ENCODE measurements around the gene FBXW8.
A peak's percentile ranks its signal among the peaks of the same experiment; 100 is the strongest.

FBXW8 gene

DNA sequence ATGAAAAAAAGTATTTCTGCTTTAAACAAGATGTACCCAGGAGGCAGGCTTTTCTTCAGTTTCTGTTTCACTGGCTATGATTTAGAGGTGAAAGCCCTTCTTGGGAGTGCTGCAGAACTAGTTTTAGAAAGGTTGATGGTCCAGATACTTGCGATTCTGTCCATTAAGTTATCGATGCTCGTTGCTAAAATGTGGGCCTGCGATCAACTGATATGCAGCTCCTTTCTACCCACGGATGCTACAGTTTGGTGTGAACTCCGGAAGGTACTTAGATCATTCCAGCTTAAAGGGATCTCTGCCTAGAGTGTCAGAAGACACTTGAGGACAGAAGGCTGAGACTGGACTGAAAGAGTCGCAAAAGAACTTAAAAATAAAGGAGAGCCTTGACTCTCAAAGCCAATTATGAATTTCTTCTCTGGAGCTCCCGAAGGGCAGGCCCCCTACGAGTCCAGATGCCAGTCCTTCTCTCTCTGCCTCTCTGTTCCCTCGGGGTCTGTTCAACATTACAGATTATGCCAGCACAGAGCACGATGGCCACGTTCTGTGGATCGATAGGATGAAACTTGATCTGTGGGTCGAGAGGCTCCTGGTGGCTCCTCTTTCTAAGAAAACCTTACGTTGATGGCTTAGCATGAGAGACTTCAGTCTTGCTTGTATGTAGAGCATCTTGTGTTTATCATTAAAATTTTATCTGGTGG is 40.0 kb downstream of the FBXW8 start:
- FAIRE-seq: no peak
- DNase-seq (ENCODE audit: insufficient read length, low spot score): no peak
- no peak for TF ChIP-seq POLR2AphosphoS5 (IDR thresholded peaks at IDR 0.05; ENCODE audit: low read depth, low read length)
- TF ChIP-seq SPI1 (IDR thresholded peaks at IDR 0.05; ENCODE audit: low read depth, low read length): no peak
- TF ChIP-seq PAX5 (IDR thresholded peaks at IDR 0.05; ENCODE audit: insufficient read depth, low read length, severe bottlenecking): no peak
- TF ChIP-seq POLR2A (IDR thresholded peaks at IDR 0.05; ENCODE audit: low read depth, low read length): no peak
- no peak for TF ChIP-seq TAF1 (IDR thresholded peaks at IDR 0.05; ENCODE audit: low read depth, low read length)
- TF ChIP-seq POU2F2 (IDR thresholded peaks at IDR 0.05; ENCODE audit: low read depth, low read length): no peak

DNA sequence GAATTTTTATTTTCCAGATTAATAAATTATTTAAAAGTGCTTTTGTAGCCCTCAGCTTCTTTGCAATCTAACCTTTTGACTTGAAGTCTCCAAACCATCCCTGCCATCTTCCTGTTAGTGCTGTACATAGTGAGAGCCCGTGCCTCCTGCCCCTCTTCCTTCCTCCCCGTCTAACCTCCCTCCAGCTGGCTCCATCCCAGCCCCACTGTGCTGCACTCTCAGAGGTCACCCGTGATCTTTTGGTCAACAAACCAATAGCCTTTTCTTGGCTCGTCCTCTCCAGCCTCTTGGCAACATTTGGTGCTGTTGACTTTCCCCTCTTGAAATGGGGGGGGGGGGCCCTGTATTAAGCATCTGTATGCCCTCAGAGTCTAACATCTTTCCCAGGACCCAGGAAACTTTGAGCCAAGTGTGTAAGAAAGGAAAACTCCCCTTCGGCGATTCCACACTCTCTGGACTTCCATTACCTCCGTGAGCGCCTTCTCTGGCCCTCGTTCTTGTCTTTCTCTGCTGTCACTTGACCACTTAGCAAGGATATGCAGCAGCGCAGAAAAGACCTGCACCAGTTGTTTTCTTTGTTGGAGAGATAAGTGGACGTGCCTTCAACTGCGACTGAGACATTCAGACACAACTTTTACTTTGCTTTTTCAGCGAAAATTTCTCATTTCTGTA is 44.1 kb downstream of the FBXW8 start:
- no peak for TF ChIP-seq SPI1 (IDR thresholded peaks at IDR 0.05; ENCODE audit: low read depth, low read length)
- DNase-seq (ENCODE audit: insufficient read length, low spot score): no peak
- FAIRE-seq: no peak

DNA sequence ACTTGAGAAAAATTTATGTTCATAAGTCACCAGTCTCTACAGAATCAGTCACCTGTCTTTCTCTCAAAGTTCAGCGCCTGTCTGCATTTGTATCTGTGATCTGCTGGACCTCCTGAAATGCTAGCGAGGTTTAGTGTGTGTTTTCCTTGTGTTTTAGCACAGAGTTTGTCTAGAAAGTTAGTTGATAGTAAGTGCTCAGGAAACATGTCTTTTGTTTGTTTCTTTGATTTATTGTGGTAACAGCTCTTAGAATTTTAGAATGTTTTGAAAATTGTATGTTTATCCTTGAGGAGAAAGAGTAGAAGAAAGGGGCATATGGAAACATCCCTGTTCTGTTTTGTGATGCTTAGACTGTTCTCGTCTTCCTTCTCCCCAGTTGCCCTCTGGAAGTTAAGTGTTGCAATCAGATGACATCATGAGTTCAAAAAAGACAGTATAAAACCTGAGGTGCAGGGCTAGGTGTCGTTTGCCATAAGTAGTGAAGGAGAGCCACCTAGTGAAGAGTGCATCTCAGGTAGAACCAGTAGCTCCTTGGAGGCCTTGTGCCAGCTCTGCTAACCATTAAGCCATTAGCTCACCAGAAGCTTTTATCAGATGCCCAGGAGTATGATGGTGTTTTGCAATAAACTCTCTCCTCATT is 44.8 kb downstream of the FBXW8 start:
- FAIRE-seq (no peak), DNase-seq (ENCODE audit: insufficient read length, low spot score) (no peak)
- TF ChIP-seq POLR2AphosphoS5 (IDR thresholded peaks at IDR 0.05; ENCODE audit: low read depth, low read length): no peak
- TF ChIP-seq SPI1 (IDR thresholded peaks at IDR 0.05; ENCODE audit: low read depth, low read length): no peak
- no peak for TF ChIP-seq TAF1 (IDR thresholded peaks at IDR 0.05; ENCODE audit: low read depth, low read length)
- no peak for TF ChIP-seq POU2F2 (IDR thresholded peaks at IDR 0.05; ENCODE audit: low read depth, low read length)
- TF ChIP-seq PAX5 (IDR thresholded peaks at IDR 0.05; ENCODE audit: insufficient read depth, low read length, severe bottlenecking): no peak
- no peak for TF ChIP-seq POLR2A (IDR thresholded peaks at IDR 0.05; ENCODE audit: low read depth, low read length)

DNA sequence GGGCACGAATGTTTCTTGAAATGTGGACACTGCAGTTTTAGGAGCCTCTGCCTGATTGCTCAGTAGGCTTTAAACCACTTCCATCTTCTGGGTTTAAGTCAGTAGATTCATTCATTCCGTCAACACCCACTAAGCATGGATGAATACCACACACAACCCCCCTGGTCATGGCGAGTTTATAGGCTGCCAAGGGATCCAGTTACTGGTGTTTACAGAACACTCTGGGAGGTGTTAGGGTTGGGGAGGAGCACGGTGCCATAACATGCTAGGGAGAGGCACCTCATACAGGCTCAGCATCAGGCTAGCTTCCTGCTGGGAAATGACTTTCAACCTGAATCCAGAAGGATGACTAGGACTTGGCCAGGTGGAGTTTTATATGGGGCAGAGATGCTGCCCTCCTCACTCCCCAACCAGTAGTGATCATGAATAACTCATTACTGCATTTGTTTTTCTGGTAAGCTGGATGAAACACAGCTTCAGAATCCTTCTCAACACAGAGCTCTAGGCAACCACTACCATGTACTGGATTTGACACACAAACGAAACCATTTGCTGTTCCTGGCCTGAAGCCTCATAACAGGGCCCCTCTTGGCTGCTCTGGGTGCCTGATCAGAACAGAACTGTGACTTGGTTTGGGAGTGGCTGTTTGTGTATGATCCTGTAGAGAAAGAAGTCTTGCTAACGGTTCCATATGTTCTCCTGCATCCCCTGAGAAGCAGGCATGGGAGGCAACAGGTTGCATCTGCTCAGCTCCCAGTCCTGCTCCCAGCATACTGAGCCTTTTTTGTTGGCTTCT is 47.9 kb downstream of the FBXW8 start:
- FAIRE-seq (no peak), DNase-seq (ENCODE audit: insufficient read length, low spot score) (no peak)
- TF ChIP-seq TAF1 (IDR thresholded peaks at IDR 0.05; ENCODE audit: low read depth, low read length): no peak
- no peak for TF ChIP-seq SPI1 (IDR thresholded peaks at IDR 0.05; ENCODE audit: low read depth, low read length)
- no peak for TF ChIP-seq POU2F2 (IDR thresholded peaks at IDR 0.05; ENCODE audit: low read depth, low read length)
- TF ChIP-seq POLR2A (IDR thresholded peaks at IDR 0.05; ENCODE audit: low read depth, low read length): no peak
- TF ChIP-seq PAX5 (IDR thresholded peaks at IDR 0.05; ENCODE audit: insufficient read depth, low read length, severe bottlenecking): no peak
- TF ChIP-seq POLR2AphosphoS5 (IDR thresholded peaks at IDR 0.05; ENCODE audit: low read depth, low read length): no peak

DNA sequence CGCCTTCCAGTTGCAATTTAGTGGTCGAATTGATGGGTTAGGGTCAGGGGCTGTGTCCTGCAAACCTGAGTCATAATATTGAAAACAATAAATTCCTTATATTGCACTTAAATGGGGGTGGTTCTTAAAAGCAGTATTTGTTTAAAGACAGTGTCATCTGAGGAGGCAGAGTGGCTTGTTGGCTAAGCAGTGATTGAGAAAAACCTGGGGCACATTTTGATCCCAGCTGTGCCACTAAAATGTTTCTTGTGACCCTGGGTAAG is 48.4 kb downstream of the FBXW8 start:
- no peak for TF ChIP-seq PAX5 (IDR thresholded peaks at IDR 0.05; ENCODE audit: insufficient read depth, low read length, severe bottlenecking)
- TF ChIP-seq POLR2AphosphoS5 (IDR thresholded peaks at IDR 0.05; ENCODE audit: low read depth, low read length): no peak
- TF ChIP-seq POU2F2 (IDR thresholded peaks at IDR 0.05; ENCODE audit: low read depth, low read length): no peak
- no peak for TF ChIP-seq SPI1 (IDR thresholded peaks at IDR 0.05; ENCODE audit: low read depth, low read length)
- TF ChIP-seq TAF1 (IDR thresholded peaks at IDR 0.05; ENCODE audit: low read depth, low read length): no peak
- TF ChIP-seq POLR2A (IDR thresholded peaks at IDR 0.05; ENCODE audit: low read depth, low read length): no peak
- DNase-seq (ENCODE audit: insufficient read length, low spot score) (no peak), FAIRE-seq (no peak)

DNA sequence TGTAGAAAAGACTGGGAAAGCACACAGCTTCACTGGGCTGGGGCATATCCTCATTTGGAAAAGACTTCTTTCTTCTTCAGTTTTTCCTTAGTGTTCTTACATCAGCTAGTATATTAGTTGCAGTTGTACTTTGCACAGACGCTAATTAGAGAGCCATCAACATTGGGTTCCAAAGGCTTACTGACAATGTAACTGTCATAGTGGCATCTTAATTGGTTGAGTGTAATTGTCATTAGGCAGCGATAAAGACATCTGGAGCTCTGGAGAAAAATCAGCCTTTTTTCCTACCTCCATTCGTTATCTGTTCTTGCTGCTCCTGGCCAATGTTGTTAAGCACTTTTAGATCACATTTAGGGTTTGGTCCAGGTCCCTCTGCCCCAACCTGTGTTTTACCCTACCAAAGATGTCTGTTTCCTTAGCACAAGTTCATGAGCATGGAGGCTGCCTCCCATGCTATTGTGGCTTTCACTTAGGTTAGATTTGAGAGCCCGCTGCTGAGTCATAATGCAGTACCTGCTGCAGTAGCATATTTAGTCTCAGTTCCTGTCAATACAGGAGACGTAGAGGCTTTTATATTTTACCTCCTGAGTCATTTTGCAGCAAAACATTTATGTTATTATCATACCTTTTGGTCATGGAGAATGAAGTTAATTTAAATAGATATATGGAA is 49.2 kb downstream of the FBXW8 start:
- DNase-seq (ENCODE audit: insufficient read length, low spot score) (peak; percentile 38), FAIRE-seq (peak; percentile 87)
- TF ChIP-seq POLR2A (IDR thresholded peaks at IDR 0.05; ENCODE audit: low read depth, low read length) (no peak), POLR2AphosphoS5 (IDR thresholded peaks at IDR 0.05; ENCODE audit: low read depth, low read length) (no peak), POU2F2 (IDR thresholded peaks at IDR 0.05; ENCODE audit: low read depth, low read length) (0 out of 2 replicates have a peak, but pooled peaks have one; percentile 13), PAX5 (IDR thresholded peaks at IDR 0.05; ENCODE audit: insufficient read depth, low read length, severe bottlenecking) (no peak), SPI1 (IDR thresholded peaks at IDR 0.05; ENCODE audit: low read depth, low read length) (peak; percentile 93), TAF1 (IDR thresholded peaks at IDR 0.05; ENCODE audit: low read depth, low read length) (no peak)

DNA sequence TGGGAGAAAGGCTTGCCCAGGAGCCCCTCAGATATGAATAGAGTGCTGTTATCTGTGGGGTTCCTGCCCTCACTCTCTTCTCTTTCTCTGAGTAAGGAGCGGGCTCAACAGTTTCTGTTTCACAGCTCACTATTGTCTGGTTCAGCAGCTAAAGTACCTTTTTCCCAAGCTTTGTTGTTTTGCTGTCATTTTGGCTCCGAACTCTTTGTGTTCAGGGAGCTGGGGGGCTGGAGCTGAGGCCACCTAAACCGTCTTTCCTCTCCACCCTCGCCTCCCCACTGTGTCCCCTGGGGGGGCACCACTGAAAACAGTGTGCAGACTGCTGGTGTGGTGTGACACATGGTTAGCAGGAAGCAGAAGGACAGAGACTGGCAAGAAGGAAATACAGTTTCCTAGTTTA is 51.4 kb downstream of the FBXW8 start:
- FAIRE-seq (no peak), DNase-seq (ENCODE audit: insufficient read length, low spot score) (no peak)
- no peak for TF ChIP-seq POU2F2 (IDR thresholded peaks at IDR 0.05; ENCODE audit: low read depth, low read length)
- no peak for TF ChIP-seq TAF1 (IDR thresholded peaks at IDR 0.05; ENCODE audit: low read depth, low read length)

DNA sequence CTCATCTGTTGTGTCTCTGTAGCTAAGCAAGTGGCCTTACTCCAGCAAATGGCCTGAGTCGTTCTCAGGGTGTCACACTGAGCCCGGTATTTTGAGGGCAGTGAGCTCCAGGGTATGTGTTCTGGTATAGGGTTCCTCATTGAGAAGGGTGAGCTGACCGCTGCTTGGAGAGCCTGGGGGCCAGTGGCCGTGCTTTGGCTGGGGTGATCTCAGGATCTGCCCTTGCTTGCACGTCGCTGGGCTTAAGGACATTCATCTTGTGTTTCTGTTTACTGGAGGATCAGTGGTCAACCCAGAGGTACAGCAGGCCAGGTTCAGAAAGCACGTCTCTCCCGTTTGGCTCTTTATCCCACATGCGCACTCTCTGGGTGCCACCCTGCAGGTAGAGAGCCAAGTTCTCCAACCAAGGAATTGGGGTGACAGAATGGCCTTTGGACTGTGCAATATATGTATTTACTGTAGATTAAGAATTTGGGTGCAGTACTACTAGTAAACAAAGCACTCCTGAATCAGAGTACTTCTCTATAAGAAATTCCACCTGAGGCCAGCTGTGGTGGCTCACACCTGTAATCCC is 52.1 kb downstream of the FBXW8 start:
- no peak for DNase-seq (ENCODE audit: insufficient read length, low spot score)
- TF ChIP-seq PAX5 (IDR thresholded peaks at IDR 0.05; ENCODE audit: insufficient read depth, low read length, severe bottlenecking) (no peak), POU2F2 (IDR thresholded peaks at IDR 0.05; ENCODE audit: low read depth, low read length) (no peak), SPI1 (IDR thresholded peaks at IDR 0.05; ENCODE audit: low read depth, low read length) (no peak), TAF1 (IDR thresholded peaks at IDR 0.05; ENCODE audit: low read depth, low read length) (no peak), POLR2AphosphoS5 (IDR thresholded peaks at IDR 0.05; ENCODE audit: low read depth, low read length) (no peak), POLR2A (IDR thresholded peaks at IDR 0.05; ENCODE audit: low read depth, low read length) (no peak)
- FAIRE-seq: no peak
